Stomach (tissue), 9 donors: ENCODE measurements around the gene XXYLT1. TPM values are rescaled to one million over a fixed set of nuclear protein-coding genes. Genes with fewer than 3 reads are reported as not detected.
A peak's percentile ranks its signal among the peaks of the same experiment; 100 is the strongest.

Source experiments
- DNase-seq, 2 donors: peaks; one replicate each; pipeline versions ENCODE4 v3.0.0 to v3.0.0-alpha.2; 2013 to 2019
- H3K27ac ChIP-seq, 5 donors: fragments of 200-600 bp in 4 of 5; sonication (generic) in 4 of 5; one replicate each; pipeline ENCODE4 v1.5.1; 2013 to 2019; ENCODE audit warnings: mild to moderate bottlenecking in 1 of 5, moderate library complexity in 1 of 5
- H3K27me3 ChIP-seq, 3 donors: fragments of 200-600 bp; sonication (generic); one replicate each; pipeline ENCODE4 v1.5.1; 2017 to 2019; ENCODE audit warnings: mixed run types in 1 of 3
- H3K36me3 ChIP-seq, 4 donors: fragments of 200-600 bp; sonication (generic); 1 replicate in 3 of 4; 2 replicates in 1 of 4; pipeline ENCODE4 v1.5.1; 2016 to 2019
- H3K4me1 ChIP-seq, 4 donors: fragments of 200-600 bp; sonication (generic); one replicate each; pipeline ENCODE4 v1.5.1; 2016 to 2019
- H3K4me3 ChIP-seq, 4 donors: fragments of 200-600 bp; sonication (generic) in 3 of 4; one replicate each; pipeline ENCODE4 v1.5.1; 2016 to 2019; ENCODE audit warnings: mild to moderate bottlenecking in 1 of 4
- H3K9me3 ChIP-seq, 4 donors: fragments of 200-600 bp; sonication (generic); one replicate each; pipeline ENCODE4 v1.5.1; 2016 to 2019
- EP300 ChIP-seq: sonication (generic); formaldehyde crosslinking; IDR thresholded peaks from one replicate; pipeline ENCODE4 v1.6.1; 2017; ENCODE audit warnings: antibody characterized with exemption
- POLR2A ChIP-seq, 4 donors: fragments of 450-650 bp; IDR thresholded peaks; one replicate each; pipeline ENCODE4 v1.6.1; 2016; ENCODE audit warnings: antibody characterized with exemption in 4 of 4, control low read depth in 2 of 4, mild to moderate bottlenecking in 1 of 4, moderate library complexity in 1 of 4
- POLR2AphosphoS5 ChIP-seq, 3 donors: sonication (generic); formaldehyde crosslinking; IDR thresholded peaks; one replicate each; pipeline ENCODE4 v1.6.1; 2016; ENCODE audit warnings: antibody characterized with exemption in 3 of 3
- WGBS, 5 donors: extraction: QIAGEN DNeasy Blood & Tissue Kit in 3 of 5; methylation state at CpG; one replicate each; pipeline versions ENCODE4 v1.1.5 to v1.1.7; 2013 to 2018; 5-methylcytosine and 5-hydroxymethylcytosine counted together
- intact Hi-C: fragments of 100-400 bp; cut with DNase I; formaldehyde crosslinking; loops from one replicate; pipeline ENCODE4 v1.15.1; 2023; ENCODE audit warnings: low total_unique reads
- polyA plus RNA-seq, 3 donors: library from polyadenylated mRNA; stranded (reverse); fragments of 200-250 nt; gene quantifications; one replicate each; pipeline ENCODE4 v1.2.3, GENCODE V29; 2013
- total RNA-seq, 5 donors: library from RNA; depleted of rRNA; stranded (reverse); fragments of >200 nt; gene quantifications; one replicate each; pipeline versions ENCODE4 v1.1.0 to v1.2.3, GENCODE V29; 2014 to 2016
- TF ChIP-seq, protein P1 (sequence below), 7 experiments: fragments of 450-650 bp in 4 of 7; fragments of 200-600 bp in 3 of 7; sonication (generic) in 3 of 7; IDR thresholded peaks; one replicate each; pipeline ENCODE4 v1.5.1; 2016 to 2019; ENCODE audit warnings: antibody characterized with exemption in 7 of 7, control low read depth in 2 of 7, mild to moderate bottlenecking in 1 of 7
- donor health status: healthy with polysubstance abuse.
- donor health status: Bipolar disorder and iron deficiency.
- donor health status: healthy.

The XXYLT1 gene
- total and polyA plus RNA-seq, 8 donors: 2.1 to 41.5 (median 11.4) TPM; not detected in 1

DNA sequence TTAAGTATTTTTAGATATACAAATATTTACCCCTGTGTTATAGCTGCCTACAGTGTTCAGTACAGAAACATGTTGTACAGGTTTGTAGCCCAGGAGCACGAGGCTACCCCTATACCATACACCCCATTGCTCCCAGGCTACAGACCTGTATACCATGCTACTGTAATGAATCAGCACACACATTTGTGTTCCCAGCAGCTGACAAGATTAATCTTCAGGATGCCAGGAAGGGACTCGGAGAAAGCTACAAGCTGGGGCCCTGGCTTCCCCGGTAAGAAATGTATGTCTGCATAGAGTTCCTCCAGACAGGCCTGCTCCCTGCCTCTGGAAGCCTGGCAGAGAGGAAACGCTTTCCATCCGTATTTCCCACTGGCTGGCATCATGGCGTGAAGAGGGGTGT, 136.5 kb downstream of the XXYLT1 start:
- Histone ChIP-seq H3K36me3 (no peaks in the 10 kb centered on the region), H3K9me3 (no peaks in the 10 kb centered on the region), H3K4me3 (no peak overlapping the region), H3K27ac (peak overlapping the region in 3 of 5 donors; percentile 24 to 83 (median 61)), H3K4me1 (peaks cover 0 to 24% (median 12%) of the 10 kb centered on the region in 4 donors), H3K27me3 (no peaks in the 10 kb centered on the region)
- no peak for DNase-seq
- intact Hi-C loops: no loop called here
- TF ChIP-seq EP300 (no peak), POLR2AphosphoS5 (IDR thresholded peaks at IDR 0.05) (no peak), POLR2A (IDR thresholded peaks at IDR 0.05) (no peak)
- TF ChIP-seq, protein P1, sequence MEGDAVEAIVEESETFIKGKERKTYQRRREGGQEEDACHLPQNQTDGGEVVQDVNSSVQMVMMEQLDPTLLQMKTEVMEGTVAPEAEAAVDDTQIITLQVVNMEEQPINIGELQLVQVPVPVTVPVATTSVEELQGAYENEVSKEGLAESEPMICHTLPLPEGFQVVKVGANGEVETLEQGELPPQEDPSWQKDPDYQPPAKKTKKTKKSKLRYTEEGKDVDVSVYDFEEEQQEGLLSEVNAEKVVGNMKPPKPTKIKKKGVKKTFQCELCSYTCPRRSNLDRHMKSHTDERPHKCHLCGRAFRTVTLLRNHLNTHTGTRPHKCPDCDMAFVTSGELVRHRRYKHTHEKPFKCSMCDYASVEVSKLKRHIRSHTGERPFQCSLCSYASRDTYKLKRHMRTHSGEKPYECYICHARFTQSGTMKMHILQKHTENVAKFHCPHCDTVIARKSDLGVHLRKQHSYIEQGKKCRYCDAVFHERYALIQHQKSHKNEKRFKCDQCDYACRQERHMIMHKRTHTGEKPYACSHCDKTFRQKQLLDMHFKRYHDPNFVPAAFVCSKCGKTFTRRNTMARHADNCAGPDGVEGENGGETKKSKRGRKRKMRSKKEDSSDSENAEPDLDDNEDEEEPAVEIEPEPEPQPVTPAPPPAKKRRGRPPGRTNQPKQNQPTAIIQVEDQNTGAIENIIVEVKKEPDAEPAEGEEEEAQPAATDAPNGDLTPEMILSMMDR (IDR thresholded peaks at IDR 0.05): no peak
- WGBS, 5 donors: 83 to 97% (median 90%) methylated on average over 6 of the region's 6 CpGs

DNA sequence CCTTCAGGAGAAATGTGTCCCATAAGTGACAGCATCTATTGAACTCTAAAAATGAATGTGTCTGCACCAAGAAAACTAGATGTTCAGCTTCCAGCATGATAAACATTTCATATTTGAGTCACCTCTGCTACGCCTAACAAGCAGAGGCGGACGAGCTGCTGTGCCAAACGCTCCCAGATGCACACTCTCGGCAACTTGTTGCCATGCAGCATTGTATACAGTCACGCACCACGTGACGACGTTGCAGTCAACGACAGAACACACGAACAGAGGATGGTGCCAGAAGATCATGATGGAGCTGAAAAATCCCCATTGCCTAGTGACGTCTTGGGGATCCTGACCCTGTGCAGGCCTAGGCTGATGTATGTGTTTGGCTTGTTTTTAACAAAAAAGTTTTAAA, 137.5 kb downstream of the XXYLT1 start:
- Histone ChIP-seq H3K27ac (peak overlapping the region in 4 of 5 donors; percentile 24 to 83 (median 48)), H3K4me3 (no peak overlapping the region), H3K9me3 (no peaks in the 10 kb centered on the region), H3K4me1 (peaks cover 0 to 28% (median 14%) of the 10 kb centered on the region in 4 donors), H3K36me3 (no peaks in the 10 kb centered on the region), H3K27me3 (no peaks in the 10 kb centered on the region)
- 49 to 74% (median 66%) methylated on average over 12 of the region's 12 CpGs for WGBS, 5 donors
- DNase-seq: peak in 1 of 2 donors; percentile 88
- TF ChIP-seq, protein P1 (IDR thresholded peaks at IDR 0.05): no peak
- TF ChIP-seq POLR2A (IDR thresholded peaks at IDR 0.05): no peak
- peak; percentile 25 to 97 (median 77) for TF ChIP-seq POLR2AphosphoS5 (IDR thresholded peaks at IDR 0.05)
- peak; percentile 49 for TF ChIP-seq EP300
- intact Hi-C loops: no loop called here

DNA sequence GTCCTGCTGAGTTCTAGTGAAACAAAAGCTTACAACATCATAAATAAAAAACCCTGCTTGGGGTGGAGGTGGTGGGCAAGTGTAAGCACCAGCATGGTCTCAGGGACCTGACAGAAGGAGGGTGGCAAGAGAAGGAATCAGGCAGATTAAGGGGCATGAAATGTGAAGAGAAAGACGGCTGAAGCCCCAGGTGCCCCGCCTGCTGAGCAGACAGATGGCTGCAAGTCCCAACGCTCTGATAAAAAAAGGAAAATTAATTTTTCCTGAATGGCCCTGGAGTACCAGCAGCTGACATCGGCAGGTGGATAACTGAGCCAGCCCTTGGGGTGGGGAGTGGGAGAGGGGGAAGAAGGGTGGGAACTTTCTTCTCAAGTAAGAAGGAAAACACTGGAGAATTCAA, 137.9 kb downstream of the XXYLT1 start:
- Histone ChIP-seq H3K36me3 (no peaks in the 10 kb centered on the region), H3K4me3 (no peak overlapping the region), H3K27me3 (no peaks in the 10 kb centered on the region), H3K4me1 (peaks cover 0 to 31% (median 17%) of the 10 kb centered on the region in 4 donors), H3K9me3 (no peaks in the 10 kb centered on the region), H3K27ac (peak overlapping the region in 3 of 5 donors; percentile 35 to 83 (median 61))
- 70 to 86% (median 77%) methylated on average over 4 of the region's 4 CpGs for WGBS, 5 donors
- TF ChIP-seq, protein P1 (IDR thresholded peaks at IDR 0.05): no peak
- no peak for TF ChIP-seq POLR2A (IDR thresholded peaks at IDR 0.05)
- TF ChIP-seq EP300: no peak
- TF ChIP-seq POLR2AphosphoS5 (IDR thresholded peaks at IDR 0.05): no peak
- intact Hi-C loops: no loop called here
- DNase-seq: no peak

DNA sequence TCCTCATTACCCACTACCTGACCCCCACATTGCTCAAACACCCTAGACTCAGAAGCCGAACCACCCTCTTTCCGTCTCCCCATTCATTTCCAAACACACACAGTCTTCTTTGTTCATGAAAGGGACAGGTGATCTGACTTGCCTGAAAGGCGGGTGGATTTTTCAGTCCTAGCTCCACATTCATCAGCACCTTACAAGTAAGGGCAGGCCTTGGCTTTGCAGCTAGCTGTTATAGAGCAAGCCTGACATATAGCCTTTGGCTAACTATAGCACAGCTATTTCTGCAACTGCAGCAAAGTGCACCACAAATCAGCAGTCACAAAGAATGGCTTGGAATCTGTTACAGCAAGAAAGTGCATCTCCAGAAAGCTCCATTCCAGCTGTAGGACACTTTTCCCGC, 139.8 kb downstream of the XXYLT1 start:
- peak overlapping the region in 1 of 5 donors; percentile 36 for H3K27ac ChIP-seq
- H3K4me3 ChIP-seq: no peak overlapping the region
- no peaks in the 10 kb centered on the region for H3K36me3 ChIP-seq
- H3K4me1 ChIP-seq: peaks cover 0 to 24% (median 12%) of the 10 kb centered on the region in 4 donors
- WGBS, 5 donors: 93 to 97% (median 97%) methylated on average over 4 of the region's 4 CpGs
- intact Hi-C loops: no loop called here
- no peak for DNase-seq
- TF ChIP-seq POLR2A (IDR thresholded peaks at IDR 0.05): no peak
- no peak for TF ChIP-seq POLR2AphosphoS5 (IDR thresholded peaks at IDR 0.05)
- TF ChIP-seq, protein P1 (IDR thresholded peaks at IDR 0.05): no peak
- no peak for TF ChIP-seq EP300
- no peaks in the 10 kb centered on the region for H3K27me3 ChIP-seq
- H3K9me3 ChIP-seq: no peaks in the 10 kb centered on the region
